Activated CD4-positive, alpha-beta T cell treated with anti-CD3 and anti-CD28 coated beads, Interleukin-2, amount 50 U/mL, for 1 hour (primary cell): ENCODE data around the gene NUDT14.

Experiments
- DNase-seq: peaks from one replicate; pipeline ENCODE4 v3.0.0-alpha.2; 2020

Gene NUDT14

DNA sequence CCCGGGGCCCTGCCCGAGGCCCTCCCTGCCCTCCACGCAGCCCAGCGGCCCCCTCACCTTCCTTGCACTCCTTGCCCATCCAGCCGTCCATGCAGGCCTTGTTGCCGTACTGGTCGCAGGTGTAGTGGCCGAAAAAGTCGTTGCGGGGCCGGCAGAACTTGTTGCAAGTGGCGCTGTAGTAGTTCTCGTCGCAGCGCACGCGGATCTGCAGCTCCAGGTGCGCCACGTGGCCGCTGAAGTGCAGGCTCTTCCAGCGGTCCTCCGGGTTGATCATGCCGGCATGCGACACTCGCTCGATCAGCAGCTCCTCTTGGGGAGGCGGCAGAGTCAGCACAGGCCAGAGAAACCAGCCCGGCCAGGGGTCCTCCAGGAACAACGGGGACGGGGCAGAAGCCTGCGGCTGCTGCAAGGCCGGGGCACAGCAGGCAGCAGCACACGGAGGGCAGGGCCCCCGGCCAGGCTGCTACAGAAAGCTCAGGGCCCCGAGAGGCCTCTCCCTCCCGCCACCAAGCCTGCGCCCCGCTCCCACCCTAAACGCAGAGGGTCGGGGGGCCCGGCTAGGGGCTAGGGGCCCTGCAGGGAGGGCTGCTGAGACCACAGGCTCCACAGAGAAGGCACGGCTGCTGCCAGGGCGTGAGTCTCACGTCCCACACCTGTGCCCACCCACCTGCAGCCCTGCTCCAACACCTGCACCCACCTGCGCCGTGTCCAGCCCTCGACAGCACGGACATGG is 25.3 kb downstream of the NUDT14 start:
- no peak for DNase-seq

DNA sequence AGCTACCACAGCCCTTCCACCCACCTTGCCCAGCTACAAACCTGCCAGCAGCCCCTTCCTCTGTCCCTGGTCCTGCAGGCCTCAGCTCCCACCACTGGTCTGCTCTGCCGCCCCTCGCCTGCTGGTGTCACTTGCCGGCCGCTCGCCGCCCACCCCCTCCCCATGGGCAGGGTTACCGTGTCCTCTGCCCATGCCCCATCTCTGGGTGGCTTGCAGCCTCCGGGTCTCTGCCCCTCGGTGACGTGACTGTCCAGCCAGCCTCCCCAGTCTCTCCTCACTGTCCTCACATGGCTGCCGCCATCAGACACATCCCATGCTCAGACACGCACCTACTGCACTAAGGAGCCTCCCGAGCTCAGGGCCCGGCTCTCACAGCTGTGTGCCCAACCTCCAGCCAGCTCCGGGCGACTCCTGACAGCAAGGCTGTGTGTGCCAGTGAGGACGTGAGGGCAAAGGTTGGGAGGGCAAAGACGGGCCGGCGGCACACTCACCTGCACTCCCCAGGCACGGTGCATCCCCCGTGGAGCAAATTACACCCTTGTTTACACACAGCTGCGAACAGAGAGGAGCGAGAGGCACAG is 26.0 kb downstream of the NUDT14 start:
- no peak for DNase-seq

DNA sequence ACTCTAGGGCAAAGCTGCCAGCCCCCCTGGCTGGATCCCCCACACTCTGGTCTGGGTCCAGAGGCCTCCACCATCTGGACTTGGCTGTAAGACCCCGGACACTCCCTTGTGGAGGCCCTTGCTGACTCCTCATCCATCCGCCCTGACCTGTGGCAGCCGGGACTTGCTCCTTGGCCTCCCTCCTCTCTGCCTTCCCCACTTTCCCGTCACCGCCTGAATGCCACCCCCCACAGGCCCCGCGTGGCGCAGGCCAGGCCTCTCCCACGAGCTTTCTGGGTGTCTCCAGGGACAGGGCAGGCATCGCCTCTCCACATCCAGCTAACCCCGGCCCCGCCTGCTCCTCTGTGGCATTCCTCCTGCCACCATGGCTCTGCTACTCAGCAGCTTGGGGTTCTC is 26.6 kb downstream of the NUDT14 start:
- DNase-seq = no peak

DNA sequence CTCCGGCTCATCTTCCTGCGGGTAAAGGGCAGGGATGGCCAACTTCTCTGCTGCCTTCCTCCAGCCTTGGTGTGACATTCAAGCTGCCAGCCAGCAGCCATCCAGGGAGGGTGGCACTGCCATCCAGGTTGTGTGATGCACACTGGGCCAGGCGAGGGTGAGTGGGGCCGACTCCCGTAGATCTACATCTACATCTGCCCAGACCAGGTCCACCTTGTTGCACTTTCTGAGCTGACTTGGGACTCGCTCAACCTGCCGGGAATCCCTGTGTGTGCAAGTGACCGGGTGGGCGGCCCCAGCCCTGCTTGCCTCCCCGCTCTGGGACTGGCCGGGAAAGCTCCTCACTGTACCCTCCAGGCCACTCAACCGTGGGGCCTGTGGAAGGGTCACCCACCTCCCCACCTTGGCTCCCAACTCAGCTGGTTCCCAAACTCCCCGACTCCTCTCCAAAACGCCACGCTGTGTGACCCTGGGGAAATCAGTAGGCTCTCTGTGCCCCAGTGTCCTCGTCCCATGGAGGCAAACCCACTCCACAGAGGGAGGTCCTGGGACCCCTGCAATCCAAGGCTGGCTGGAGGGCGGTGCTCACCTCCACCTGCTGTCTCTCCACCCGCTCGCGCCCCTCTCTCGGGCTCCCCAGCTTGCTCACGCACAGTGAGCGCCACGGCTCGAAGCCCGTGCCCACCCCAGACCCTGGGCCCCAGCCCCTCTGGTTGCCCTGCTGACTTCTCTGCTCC is 27.2 kb downstream of the NUDT14 start:
- DNase-seq = no peak

DNA sequence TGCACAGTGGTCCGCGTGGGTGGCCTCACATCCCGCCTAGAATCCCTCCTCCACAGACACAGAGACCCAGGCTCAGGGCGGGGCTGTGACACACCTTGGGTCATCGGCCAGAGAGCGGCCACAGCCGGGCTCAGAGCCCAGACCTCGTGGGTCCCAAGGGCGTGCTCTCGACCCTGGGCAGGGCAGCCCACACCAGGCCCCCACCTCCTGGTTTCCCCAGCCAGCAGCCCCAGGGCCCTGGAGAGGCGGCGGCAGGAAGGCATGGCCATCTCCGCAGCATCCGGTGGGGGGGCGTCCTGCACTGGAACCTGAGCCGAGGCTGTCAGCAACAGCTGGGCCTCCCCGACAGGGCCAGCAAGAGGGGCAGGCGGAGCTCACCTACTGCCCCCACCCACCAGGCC is 27.8 kb downstream of the NUDT14 start:
- DNase-seq = no peak

DNA sequence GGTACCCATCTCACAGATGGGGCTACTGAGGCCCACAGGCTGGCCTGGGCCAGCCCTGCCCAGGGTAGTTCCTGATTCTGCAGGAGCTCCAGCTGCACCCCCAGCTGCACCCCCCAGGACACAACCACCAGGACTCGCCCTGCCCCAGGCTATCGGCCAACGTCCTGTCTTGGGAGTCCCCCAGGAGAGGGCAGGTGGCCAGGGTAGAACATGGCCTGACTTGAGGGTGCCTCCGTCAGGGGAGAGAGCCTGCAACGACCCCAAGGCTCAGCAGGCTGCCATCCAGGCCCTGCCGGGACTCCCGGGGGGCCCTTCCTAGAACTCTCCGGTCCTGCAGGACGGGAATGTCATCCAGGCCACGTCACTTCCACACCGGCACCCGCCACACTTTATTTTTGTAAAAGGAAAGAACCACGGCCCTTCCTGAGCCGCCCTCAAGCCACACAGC is 28.3 kb downstream of the NUDT14 start:
- DNase-seq = no peak

DNA sequence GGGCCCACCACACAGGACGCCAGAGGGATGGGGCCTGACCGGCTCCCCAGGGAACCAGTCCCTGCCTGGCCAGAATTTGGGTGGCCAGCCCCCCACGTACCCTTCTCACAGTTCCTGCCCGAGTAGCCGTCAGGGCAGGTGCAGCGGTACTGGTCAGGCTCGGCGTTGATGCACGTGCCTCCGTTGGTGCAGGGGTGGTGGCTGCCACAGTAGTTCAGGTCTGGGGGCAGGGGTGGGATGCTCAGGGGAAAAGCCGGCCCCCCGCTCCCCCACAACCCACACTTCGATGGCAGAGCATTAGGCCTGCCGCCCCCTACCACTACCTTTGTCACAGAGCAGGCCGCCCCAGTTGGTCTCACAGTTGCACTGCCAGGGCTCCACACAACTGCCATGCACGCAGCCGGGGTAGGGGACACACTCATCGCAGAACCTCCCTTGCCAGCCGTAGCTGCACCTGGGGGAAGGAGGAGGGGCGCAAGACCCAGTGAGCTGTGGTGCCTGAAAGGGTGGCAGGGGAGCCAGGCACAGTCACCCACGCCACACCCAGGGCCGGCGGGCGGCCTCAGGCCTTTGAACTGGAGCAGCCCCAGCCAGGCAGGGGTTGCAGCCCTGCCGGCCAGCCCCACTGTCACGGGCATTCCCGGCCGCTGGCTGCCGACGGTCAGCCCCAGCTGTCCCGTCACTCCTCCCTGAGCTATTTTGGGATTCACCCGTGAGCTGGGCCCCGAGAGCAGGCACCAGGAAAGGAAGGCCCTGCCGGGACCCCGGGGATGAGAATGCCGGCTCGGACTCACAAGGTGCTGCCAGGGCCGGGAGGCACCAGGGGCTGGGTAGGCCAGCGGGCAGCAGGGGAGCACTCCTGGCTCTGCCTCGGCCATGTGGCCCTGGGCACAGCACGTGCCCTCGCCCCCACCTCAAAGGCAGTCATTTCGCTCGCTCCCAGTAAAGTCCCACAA is 29.0 kb downstream of the NUDT14 start:
- no peak for DNase-seq

DNA sequence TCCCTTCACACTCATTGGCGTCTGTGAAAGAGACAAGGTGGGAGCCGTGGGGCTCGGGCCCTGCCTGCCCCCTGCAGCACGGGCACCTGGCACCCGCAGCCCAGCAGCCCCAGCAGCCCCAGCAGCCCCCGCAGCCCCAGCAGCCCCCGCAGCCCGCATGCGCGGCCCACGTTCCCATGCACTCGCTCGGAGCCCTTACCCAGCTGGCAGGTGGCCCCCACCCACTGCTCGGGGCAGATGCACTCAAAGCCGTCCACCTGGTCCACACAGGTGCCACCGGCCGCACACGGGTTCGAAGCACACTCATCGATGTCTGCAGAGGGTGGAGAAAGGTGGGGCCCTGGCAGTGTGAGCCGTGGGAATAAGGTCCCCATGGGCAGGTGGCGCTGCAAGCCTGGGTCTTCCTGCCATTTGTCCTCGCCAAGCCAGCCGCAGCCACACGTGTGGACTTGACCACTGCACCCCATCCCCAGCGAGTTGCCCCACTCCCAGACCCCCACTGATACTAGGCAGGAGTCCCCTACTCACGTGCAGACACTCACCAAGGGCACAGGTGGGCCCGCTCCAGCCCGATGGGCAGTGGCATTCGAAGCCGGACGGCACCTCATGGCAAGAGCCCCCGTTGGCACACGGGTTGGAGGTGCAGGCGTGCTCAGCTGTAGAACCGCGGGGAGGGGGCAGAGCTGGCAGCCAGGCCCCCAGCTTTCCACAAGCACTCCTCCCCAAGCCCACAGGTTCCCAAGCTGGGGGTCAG is 29.9 kb downstream of the NUDT14 start:
- DNase-seq = no peak

DNA sequence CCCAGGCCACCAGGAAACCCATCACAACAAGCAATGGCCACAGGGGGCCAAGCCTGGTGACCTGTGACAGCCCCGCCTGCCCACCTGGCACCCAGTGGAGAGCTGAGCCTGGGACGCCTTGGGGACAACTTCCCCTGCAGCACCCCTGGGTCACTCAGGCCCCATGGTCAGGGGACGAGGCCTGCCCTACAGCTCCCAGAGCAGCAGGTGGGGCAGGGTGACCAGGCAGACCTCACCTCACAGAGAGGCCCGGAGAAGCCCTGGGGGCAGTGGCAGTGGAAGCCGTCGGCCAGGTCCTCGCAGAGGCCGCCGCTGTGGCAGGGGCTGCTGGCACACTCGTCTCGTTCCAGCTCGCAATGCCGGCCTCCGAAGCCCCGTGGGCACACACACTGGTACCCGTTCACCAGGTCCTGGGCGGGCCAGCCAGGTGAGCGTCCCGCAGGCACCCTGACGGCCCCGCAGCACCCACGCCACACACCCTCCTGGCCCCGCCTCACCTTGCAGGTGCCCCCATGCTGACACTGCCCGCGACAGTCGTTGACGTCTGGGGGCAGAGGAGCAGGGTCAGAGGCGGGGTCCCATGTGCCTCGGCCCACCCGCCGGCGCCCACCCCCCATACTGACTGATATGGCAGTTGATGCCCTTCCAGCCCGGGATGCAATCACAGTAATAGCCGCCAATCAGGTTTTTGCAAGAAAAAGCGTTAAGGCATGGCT is 30.6 kb downstream of the NUDT14 start:
- no peak for DNase-seq

DNA sequence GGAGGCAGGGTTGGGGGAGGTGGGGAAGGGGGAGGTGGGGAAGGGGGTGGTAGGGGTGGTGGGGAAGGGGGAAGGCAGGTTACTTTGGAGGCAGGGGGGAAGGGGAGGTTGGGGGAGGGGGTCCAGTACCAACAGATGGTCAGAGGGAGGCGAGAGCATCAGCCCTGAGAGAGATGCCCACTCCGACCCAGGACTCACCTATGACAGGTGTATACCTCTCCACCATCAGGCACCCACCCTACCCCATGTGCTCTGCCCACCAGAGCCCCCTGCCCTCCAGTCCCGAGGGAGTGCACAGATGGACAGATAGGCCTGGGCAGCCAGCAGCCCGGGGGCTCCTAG is 31.1 kb downstream of the NUDT14 start:
- no peak for DNase-seq

DNA sequence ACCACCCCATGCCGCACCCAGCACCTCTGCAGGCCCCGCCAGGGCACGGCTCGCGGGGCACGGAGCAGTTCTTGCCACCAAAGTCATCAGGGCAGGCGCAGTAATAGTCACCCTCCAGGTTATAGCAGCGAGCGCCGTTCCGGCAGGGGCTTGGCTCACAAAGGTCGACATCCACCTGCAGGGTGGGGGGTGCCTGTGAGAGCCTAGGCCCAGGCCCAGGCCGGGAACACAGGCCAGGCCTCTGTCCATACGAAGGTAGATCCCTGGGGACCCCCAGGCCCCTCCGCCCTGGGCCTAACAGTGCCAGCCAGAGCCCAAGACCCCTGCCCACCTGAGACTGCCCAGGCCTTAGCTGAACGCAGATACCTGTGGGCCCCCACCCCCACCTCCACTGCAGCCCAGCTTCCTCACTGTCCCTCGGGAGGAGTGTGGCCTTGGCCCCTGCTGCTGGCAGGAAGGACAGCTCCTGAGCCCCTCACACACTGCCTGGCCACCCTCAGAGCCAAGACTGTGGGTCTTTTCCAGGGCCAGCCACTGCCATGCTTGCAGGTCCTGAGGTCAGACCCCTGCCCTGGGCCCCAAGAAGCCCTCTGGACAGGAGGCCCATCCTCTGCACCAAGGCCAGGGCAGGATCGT is 31.8 kb downstream of the NUDT14 start:
- DNase-seq = no peak

DNA sequence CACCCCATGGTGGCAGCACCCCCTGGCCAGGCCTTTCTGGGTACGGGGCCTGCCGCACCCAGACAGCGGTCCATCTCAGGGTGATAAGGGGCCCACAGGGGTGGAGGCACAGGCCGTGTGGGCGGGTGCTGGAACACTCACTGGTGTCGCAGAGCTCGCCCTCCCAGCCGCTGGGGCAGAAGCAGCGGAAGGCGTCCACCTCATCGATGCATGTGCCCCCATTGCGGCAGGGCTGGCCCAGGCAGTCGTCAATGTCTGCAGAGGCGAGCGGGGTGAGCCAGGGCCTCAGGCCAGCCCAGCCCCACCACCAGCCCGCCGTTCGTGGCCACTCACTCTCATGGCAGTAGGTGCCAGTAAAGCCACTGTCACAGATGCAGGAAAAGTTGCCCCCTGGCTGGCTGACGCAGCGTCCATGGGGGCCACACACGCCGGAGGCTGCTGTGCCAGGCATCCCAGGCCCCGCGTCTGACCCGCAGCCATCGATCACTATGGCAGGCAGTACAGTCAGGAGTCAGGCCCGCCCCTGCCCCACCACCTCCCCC is 32.4 kb downstream of the NUDT14 start:
- no peak for DNase-seq

DNA sequence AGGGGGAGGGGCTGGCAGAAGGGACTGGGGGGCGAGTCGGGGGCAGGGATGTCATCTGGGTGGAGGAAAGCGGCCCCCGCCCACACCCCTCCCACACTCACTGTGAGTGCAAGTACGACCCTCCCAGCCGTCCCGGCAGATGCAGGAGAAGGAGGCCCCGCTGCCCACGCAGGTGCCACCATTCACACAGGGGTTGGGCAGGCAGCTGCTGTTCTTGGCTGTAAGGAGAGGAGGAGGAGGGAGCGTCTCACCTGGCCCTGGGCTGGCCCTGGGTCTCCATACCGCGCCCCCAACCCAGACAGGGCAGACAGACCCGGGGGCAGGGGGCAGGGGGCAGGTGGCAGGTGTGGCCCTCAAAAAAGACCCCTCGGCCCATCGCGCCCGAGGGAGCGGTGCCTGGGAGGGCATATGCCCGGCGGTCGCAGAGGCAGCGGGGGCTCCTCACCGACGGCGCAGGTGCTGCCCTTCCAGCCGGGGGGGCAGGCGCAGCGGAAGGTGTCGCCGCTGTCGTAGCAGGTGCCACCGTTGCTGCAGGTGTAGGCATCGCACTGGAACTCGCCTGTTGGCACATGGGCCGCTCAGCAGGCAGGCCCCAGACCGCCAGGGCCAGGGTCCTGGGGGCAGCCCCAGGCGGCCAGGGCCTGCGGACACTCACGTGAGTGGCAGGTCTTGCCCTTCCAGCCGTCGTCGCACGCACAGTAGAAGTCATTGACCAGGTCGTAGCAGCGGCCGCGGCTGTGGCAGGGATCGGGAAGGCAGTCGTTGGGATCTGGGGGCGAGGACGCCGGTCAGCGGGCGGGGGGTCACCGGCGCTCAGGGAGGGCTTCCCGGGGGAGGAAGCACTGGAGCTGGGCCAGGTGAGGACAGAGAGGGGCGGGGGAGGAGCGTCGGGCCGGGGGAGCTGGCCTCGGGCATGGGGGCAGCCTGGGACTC is 33.2 kb downstream of the NUDT14 start:
- no peak for DNase-seq

DNA sequence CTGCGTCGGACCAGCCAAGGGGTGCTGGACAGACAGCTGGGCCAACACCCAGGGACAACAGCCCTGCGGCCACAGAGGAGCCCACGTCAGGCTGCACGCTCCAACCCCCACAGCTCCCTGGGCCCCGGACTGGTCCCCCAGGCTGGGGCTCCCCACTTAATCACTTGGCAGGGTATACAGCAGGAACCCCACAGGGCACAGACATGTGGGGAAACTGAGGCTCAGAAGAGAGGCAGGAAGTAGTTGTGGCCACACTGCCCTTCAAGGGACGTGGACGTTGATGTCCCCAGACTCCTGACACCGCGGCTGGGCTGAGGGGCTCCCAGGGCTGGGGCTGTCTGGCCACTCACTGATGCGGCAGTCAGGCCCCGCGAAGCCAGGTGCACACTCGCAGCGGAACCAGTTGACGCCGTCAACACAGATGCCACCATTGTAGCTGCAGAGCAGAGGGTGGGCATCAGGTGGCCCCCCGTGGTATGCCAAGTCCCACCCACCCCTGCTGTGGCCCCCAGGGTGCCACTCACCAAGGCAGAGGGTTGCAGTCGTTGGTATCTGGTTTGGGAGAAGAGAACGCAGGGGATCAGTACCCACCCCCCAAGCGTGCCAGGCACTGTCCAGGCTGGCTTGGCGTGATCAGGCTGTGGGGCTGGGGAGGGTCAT is 34.0 kb downstream of the NUDT14 start:
- no peak for DNase-seq

DNA sequence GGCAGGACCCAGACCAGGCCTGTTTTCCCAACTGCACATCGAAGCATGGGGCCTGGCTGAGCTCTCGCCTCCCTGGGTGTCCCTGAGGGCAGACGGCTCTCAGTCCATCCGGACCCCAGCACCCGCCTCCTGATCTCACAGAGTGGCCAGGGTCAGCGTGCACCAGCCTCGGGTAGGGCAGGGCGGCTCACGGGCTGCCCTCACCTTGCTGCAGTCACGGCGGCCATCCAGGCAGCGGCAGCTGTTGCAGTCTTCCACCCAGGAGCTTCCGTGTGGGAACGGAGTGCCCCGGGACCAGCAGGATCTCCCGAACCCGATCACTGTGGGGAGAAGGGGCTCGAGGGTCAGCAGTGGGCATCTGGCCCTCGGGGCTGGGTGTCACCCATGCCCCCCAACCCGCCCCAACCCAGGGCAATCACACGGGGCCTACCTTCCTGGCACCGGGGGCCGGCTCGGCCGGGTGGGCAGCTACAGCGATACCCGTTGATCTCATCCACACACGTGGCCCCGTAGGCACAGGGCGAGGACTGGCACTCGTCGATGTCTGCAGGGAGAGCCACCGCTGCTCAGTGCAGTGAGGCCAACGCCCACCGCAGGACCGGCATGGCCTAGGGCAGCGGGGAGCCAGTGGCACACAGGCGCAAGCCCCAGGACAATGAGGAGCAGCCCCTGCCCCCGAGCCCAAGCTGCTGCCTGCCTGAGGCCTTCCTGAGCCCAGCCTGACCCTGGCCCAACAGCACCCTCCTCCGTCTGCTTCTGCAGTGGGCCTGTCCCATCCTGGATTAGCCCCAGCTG is 34.7 kb downstream of the NUDT14 start:
- DNase-seq = no peak

DNA sequence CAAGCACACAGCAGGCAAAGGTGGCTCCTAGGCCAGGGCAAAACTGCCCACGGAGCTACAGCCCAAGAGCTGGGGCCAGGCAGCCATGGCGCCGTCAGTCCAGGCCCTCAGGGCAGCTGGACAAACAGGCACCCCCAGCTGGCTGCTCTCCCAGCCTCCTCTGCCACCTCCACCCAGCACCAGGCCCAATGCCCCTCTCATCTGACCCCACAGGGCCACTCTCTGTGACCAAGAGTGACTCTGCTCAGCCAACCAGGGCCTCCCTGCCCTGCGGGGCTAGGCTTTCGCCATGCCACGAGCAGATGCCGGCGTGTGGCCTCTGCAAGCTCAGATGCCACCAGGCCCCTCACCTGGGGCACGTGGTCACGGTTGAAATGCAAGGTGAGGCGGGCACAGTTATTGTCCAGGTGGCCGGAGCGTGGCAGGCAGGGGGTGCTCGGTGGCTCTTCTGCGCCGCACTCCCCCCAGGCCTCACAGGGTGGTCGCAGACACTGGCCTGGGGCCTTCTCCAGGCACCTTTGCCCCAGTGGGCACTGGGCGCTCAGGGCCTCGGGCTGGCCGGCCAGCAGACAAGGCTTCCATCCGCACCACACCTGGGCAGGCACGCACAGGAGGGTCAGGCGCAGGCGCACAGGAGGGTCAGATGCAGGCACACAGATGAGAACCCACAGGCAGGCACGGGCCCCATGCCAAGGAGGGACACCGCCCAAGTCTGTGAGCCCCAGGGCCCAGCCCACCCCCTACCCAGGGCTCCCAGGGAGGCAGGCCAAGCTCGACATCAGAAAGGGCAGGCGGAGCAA is 35.5 kb downstream of the NUDT14 start:
- no peak for DNase-seq

DNA sequence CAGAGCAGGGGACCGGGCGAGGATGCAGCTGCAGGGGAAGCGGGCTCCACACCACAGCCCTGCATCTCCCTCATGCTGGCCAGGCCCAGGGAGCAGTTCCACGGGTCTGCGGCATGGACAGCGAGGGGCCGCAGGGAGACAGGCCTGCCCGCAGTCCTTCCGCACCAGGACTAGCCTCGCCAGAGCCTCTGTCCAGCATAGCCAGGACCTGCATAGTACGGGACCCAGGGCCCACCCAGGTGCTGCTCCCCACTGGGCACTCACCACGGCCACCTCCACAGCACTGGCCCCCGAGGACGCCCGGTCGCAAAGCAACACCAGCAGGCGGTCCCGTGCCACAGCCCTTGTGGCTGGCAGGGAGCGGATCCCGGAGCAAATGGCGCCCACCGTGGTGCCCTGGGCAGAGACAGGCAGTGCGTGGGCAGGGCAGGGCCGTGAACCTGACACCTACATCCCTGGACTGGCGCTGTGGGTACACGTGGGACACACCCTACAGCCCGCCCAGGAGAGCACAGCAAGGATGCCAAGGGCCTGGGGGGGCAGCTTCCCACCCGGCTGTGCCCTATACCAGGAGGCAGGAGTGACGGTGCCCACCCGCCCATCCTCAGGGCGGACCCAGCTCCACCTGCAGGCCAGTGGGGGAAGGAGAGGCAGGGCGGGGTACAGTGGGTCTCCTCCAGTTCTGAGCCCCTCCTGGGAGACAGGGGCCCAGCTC is 36.3 kb downstream of the NUDT14 start:
- no peak for DNase-seq
